ENCODE data around the gene GKN2. TPM values are rescaled to one million over a fixed set of nuclear protein-coding genes. Genes with fewer than 3 reads are reported as not detected.

Gene GKN2
- polyA plus RNA-seq, 1 donor from 2014 or later: not detected

DNA sequence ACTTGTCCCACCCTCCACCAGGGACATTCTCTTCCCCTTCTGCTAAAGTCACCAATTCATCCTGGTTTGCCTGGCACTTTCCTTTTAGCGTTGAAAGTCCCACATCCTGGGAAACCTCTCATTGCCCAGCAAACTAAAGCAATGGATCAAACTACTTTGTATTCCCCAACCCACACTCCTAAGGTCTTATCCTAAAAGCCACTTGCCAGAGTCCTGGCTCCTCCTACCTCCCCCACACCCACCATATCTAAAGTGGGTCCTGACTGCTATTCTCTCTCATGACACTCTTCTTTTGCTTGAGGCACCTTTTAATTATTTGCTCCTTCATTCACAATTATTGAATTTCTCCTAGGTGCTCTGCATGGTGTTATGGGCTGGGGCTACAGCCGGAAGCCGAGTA, 40.6 kb downstream of the GKN2 start:
- H3F3A ChIP-seq (ENCODE audit: insufficient read depth, low read length, poor library complexity, severe bottlenecking): no peaks in the 10 kb centered on the region
- H2AFZ ChIP-seq (ENCODE audit: low read depth, low read length): no peak overlapping the region
- H3K4me2 ChIP-seq (ENCODE audit: low read length): no peak overlapping the region
- no peaks in the 10 kb centered on the region for H3K79me2 ChIP-seq (replicated peaks; ENCODE audit: insufficient read depth, low read length)
- no peaks in the 10 kb centered on the region for H4K20me1 ChIP-seq (ENCODE audit: insufficient read depth)
- no peak for TF ChIP-seq EP300 (conservative IDR thresholded peaks at IDR 0.05; ENCODE audit: poor library complexity, severe bottlenecking)
- TF ChIP-seq POLR2AphosphoS5 (IDR thresholded peaks at IDR 0.05): no peak
- no peak for TF ChIP-seq EZH2 (IDR thresholded peaks at IDR 0.05; ENCODE audit: borderline replicate concordance, insufficient read depth, low read length, poor library complexity, severe bottlenecking)
- TF ChIP-seq RAD21 (conservative IDR thresholded peaks at IDR 0.05): no peak
- TF ChIP-seq, protein P1, sequence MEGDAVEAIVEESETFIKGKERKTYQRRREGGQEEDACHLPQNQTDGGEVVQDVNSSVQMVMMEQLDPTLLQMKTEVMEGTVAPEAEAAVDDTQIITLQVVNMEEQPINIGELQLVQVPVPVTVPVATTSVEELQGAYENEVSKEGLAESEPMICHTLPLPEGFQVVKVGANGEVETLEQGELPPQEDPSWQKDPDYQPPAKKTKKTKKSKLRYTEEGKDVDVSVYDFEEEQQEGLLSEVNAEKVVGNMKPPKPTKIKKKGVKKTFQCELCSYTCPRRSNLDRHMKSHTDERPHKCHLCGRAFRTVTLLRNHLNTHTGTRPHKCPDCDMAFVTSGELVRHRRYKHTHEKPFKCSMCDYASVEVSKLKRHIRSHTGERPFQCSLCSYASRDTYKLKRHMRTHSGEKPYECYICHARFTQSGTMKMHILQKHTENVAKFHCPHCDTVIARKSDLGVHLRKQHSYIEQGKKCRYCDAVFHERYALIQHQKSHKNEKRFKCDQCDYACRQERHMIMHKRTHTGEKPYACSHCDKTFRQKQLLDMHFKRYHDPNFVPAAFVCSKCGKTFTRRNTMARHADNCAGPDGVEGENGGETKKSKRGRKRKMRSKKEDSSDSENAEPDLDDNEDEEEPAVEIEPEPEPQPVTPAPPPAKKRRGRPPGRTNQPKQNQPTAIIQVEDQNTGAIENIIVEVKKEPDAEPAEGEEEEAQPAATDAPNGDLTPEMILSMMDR (IDR thresholded peaks at IDR 0.05; ENCODE audit: poor library complexity, severe bottlenecking): no peak
- no peak for TF ChIP-seq TAF1 (IDR thresholded peaks at IDR 0.05; ENCODE audit: low read depth)
- TF ChIP-seq MXI1 (conservative IDR thresholded peaks at IDR 0.05; ENCODE audit: poor library complexity, severe bottlenecking): no peak
- no peak for TF ChIP-seq SMC3 (conservative IDR thresholded peaks at IDR 0.05; ENCODE audit: poor library complexity)
- no peak for TF ChIP-seq REST (IDR thresholded peaks at IDR 0.05; ENCODE audit: borderline replicate concordance)
- H3K9me2 ChIP-seq (ENCODE audit: insufficient read depth, low read length): no peaks in the 10 kb centered on the region
- H3K9me3 ChIP-seq (ENCODE audit: low read length): no peaks in the 10 kb centered on the region
- no peak overlapping the region for H3K9ac ChIP-seq (ENCODE audit: low read length)
- H3K27ac ChIP-seq (ENCODE audit: low read length): no peak overlapping the region
- no peak overlapping the region for H3K4me3 ChIP-seq (ENCODE audit: low read length)
- no peaks in the 10 kb centered on the region for H3K27me3 ChIP-seq (ENCODE audit: insufficient read depth, low read depth, low read length)
- H3K36me3 ChIP-seq (ENCODE audit: insufficient read depth, low read length): no peaks in the 10 kb centered on the region

GRCh38 chr2:68911709-68912108, 41.0 kb downstream of the GKN2 start:
- H3K9ac ChIP-seq (ENCODE audit: low read length): no peak overlapping the region
- no peaks in the 10 kb centered on the region for H4K20me1 ChIP-seq (ENCODE audit: insufficient read depth)
- TF ChIP-seq EZH2 (IDR thresholded peaks at IDR 0.05; ENCODE audit: borderline replicate concordance, insufficient read depth, low read length, poor library complexity, severe bottlenecking): no peak
- TF ChIP-seq RAD21 (conservative IDR thresholded peaks at IDR 0.05): no peak
- no peak for TF ChIP-seq SMC3 (conservative IDR thresholded peaks at IDR 0.05; ENCODE audit: poor library complexity)
- TF ChIP-seq EP300 (conservative IDR thresholded peaks at IDR 0.05; ENCODE audit: poor library complexity, severe bottlenecking): no peak
- TF ChIP-seq MXI1 (conservative IDR thresholded peaks at IDR 0.05; ENCODE audit: poor library complexity, severe bottlenecking): no peak
- TF ChIP-seq, protein P1 (IDR thresholded peaks at IDR 0.05; ENCODE audit: poor library complexity, severe bottlenecking): no peak
- no peak for TF ChIP-seq REST (IDR thresholded peaks at IDR 0.05; ENCODE audit: borderline replicate concordance)
- no peak for TF ChIP-seq TAF1 (IDR thresholded peaks at IDR 0.05; ENCODE audit: low read depth)
- TF ChIP-seq POLR2AphosphoS5 (IDR thresholded peaks at IDR 0.05): no peak
- H3K27ac ChIP-seq (ENCODE audit: low read length): no peak overlapping the region
- no peaks in the 10 kb centered on the region for H3K79me2 ChIP-seq (replicated peaks; ENCODE audit: insufficient read depth, low read length)
- H2AFZ ChIP-seq (ENCODE audit: low read depth, low read length): no peak overlapping the region
- H3K4me2 ChIP-seq (ENCODE audit: low read length): no peak overlapping the region
- H3K4me3 ChIP-seq (ENCODE audit: low read length): no peak overlapping the region
- no peaks in the 10 kb centered on the region for H3K27me3 ChIP-seq (ENCODE audit: insufficient read depth, low read depth, low read length)
- no peaks in the 10 kb centered on the region for H3K9me2 ChIP-seq (ENCODE audit: insufficient read depth, low read length)
- H3F3A ChIP-seq (ENCODE audit: insufficient read depth, low read length, poor library complexity, severe bottlenecking): no peaks in the 10 kb centered on the region
- no peaks in the 10 kb centered on the region for H3K9me3 ChIP-seq (ENCODE audit: low read length)
- no peaks in the 10 kb centered on the region for H3K36me3 ChIP-seq (ENCODE audit: insufficient read depth, low read length)

Data from neural cell (in vitro differentiated cells).